AG09309 (cell line): ENCODE results near the gene RPS18.
"Not testable (repeated sequence)": the region's sequence is repeated elsewhere in the genome, so short reads cannot be mapped to it uniquely, and the experiment has no call there.

Experiments used
- DNase-seq: peaks from one replicate; pipeline ENCODE4 v3.0.0-alpha.2; 2010; ENCODE audit warnings: low read depth
- H3K4me3 ChIP-seq: 2 replicates; pipeline ENCODE4 v1.5.1; 2011; ENCODE audit warnings: mild to moderate bottlenecking, low read depth, low read length, moderate library complexity; ENCODE audit not compliant: control insufficient read depth
- CTCF ChIP-seq: IDR thresholded peaks from 2 replicates; pipeline ENCODE4 v1.5.1; 2011; ENCODE audit warnings: mild to moderate bottlenecking, low read depth, low read length, inconsistent platforms; ENCODE audit not compliant: insufficient read depth, control insufficient read depth; ENCODE audit errors: missing control alignments

Gene RPS18

GRCh38 chr6:33272275-33273128 is 627 bp downstream of the RPS18 start:
- peak overlapping the region; percentile 90 for H3K4me3 ChIP-seq
- TF ChIP-seq CTCF, result no peak
- DNase-seq, result no peak

DNA sequence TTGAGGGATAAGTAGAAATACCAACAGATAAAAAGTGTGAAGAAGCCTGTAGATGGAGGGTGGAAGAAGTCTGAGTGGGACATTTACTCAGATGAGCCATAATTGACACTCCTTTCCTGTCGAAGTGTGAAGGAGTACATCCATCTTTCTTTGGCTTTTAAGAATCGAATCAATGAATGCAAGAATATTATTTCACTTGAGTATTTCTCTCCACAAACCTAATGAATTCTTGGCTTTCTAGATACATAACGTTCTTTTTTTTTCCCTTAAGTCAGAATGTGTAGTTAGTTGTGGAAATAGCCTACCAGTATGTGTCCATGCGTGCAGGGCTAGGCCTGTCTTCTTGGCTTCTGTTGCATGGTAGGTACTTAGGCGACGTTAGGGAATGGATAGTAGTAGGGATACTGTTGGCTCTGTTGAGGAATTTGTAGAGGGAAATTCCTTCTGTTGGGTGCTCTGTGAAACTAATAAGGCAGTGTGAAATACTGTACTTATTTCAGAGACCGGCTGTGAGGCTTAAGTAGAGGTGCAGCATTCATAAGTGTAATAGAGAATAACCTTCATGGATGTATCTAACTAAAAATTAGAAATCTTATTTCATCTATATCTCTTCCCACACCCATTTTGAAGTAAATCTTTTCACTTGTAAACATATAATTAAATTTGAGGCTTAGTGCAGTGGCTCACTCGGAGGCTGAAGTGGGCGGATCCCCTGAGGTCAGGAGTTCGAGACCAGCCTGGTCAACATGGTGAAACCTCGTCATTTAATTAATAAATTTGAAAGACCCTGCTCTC is 1.5 kb downstream of the RPS18 start:
- no peak for DNase-seq
- no peak for TF ChIP-seq CTCF
- H3K4me3 ChIP-seq, result peak overlapping the region; percentile 90

DNA sequence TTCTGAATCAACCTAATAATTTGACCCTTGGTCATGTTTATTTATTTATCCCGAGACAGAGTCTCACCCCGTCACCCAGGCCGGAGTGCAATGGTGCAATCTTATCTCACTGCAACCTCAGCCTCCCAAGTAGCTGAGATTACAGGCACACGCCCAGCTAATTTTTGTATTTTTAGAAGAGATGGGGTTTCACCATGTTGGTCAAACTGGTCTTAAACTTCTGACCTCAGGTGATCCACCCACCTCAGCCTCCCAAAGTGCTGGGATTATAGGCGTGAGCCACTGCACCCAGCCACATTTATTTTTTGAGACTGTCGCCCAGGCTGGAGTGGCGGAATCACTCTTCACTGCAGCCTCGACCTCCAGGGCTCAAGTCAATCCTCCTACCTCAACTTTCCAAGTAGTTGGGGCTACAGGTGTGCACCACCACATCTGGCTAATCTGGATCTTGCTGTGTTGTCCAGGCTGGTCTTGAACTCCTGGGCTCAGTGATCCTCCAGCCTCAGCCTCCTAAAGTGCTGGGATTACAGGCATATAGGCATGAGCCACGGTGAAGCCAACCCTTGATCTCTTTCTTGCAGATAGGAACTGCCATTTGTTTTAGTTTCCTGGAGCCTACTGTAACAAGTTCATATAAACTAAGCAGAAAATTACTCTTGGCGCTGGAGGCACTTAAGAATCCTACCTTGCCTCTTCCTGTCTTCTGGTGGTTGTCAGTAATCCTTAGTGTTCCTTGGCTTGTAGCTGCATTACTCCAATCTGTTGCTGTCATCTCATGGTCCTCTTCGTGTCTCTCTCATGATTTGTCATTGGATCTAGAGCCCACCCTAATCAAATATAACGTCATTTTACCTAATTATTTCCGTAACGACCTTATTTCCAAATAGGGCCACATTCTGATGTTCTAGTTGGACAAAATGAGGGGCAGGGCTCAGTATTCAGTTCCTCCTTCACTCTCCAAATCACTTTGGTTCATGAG is 2.3 kb downstream of the RPS18 start:
- TF ChIP-seq CTCF, result no peak
- peak overlapping the region; percentile 19 for H3K4me3 ChIP-seq
- no peak for DNase-seq

DNA sequence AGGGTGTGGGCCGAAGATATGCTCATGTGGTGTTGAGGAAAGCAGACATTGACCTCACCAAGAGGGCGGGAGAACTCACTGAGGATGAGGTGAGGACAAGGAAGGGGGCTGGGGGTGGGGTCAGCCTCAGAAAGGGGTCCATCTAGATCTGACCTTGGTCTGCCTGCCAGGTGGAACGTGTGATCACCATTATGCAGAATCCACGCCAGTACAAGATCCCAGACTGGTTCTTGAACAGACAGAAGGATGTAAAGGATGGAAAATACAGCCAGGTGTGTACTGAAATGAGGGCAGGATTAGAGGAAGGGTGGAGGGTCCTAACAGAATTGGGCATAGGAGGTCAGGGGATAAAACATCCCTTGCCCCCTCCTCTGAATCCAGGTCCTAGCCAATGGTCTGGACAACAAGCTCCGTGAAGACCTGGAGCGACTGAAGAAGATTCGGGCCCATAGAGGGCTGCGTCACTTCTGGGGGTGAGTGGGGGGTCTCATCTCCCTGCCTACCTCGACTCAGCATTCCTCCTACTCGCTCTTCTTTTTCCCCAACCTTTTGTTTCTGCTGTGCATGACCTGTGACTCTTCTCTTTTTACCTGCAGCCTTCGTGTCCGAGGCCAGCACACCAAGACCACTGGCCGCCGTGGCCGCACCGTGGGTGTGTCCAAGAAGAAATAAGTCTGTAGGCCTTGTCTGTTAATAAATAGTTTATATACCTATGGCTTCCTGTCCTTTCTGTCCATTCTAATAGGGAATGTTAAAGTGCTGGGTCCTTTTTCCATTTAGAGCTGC is 4.1 kb downstream of the RPS18 start:
- not testable (repeated sequence) for DNase-seq, H3K4me3 ChIP-seq

GRCh38 chr6:33276581-33276863 is 4.6 kb downstream of the RPS18 start:
- H3K4me3 ChIP-seq, result peak overlapping the region; percentile 26
- no peak for DNase-seq
- no peak for TF ChIP-seq CTCF

GRCh38 chr6:33276864-33277662 is 5.2 kb downstream of the RPS18 start, which contains the start of gene B3GALT4:
Gene B3GALT4, plus strand, starts transcription at chr6:33277123. Its CDS starts 297 bp downstream, at chr6:33277420.
- H3K4me3 ChIP-seq, result peak within 1 kb of the TSS; percentile 26
- no peak for DNase-seq

More at GRCh38 chr6:33276864-33277662, 5.2 kb downstream of the RPS18 start, which contains the start of gene B3GALT4:
- TF ChIP-seq CTCF, result peak; percentile 37
